ENCODE data around the gene TMEM14A.

TMEM14A gene

DNA sequence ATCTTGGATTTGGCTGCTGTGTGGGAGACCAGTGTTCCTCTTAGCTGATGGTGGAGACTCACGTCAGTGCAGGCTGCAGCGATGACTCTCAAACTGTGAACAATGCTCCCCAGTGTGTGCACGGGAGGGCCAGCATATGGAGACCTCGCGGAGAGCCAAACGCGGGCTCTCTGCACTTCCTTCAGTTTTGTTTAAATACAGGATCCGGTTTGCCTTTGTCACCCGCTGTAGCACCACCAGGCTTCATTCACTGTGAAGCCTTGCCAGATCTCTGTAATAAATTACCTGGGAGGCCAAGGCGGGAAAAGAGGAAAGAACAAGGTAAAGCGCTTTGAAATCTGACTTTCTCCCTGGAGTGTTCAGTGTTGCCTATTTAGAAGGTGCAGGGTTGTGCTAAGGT lies 30.7 kb upstream of the TMEM14A start:
- Histone ChIP-seq H3K36me3 (replicated peaks in 1 of 2; ENCODE audit: control insufficient read depth in 2 of 2, insufficient read depth in 2 of 2, low read length in 2 of 2) (no peaks in the 10 kb centered on the region), H2AK5ac (ENCODE audit: low read depth, low read length) (no peak overlapping the region), H4K91ac (ENCODE audit: low read depth, low read length, poor library complexity) (no peak overlapping the region), H3K18ac (ENCODE audit: low read length) (no peak overlapping the region), H3K4me2 (ENCODE audit: insufficient read depth, low read length, poor library complexity, severe bottlenecking) (no peak overlapping the region), H3K79me1 (ENCODE audit: low read depth, low read length) (no peaks in the 10 kb centered on the region), H3K27ac (replicated peaks; ENCODE audit: low read length) (no peak overlapping the region), H2BK120ac (ENCODE audit: low read depth, low read length) (no peak overlapping the region), H3K27me3 (ENCODE audit: control insufficient read depth in 3 of 3, insufficient read depth in 3 of 3, low read depth in 1 of 3, low read length in 3 of 3) (peaks cover 0 to 20% (median 0%) of the 10 kb centered on the region in 3 experiments), H3K9ac (ENCODE audit: low read depth, low read length, poor library complexity) (no peak overlapping the region), H2BK5ac (ENCODE audit: low read length) (no peak overlapping the region), H3K14ac (ENCODE audit: low read length) (no peak overlapping the region), H2BK15ac (ENCODE audit: low read length) (no peak overlapping the region), H3K23ac (ENCODE audit: low read depth, low read length, poor library complexity) (no peak overlapping the region), H2AFZ (ENCODE audit: low read length) (peak overlapping the region; percentile 58), H3K4me3 (ENCODE audit: low read length in 2 of 2) (no peak overlapping the region), H2BK12ac (ENCODE audit: low read length) (no peak overlapping the region), H3K9me3 (replicated peaks in 1 of 2; ENCODE audit: control insufficient read depth in 2 of 2, insufficient read depth in 1 of 2, low read depth in 1 of 2, low read length in 2 of 2) (no peaks in the 10 kb centered on the region), H4K8ac (ENCODE audit: low read depth, low read length) (no peak overlapping the region), H3K4ac (ENCODE audit: low read length) (no peak overlapping the region), H3K4me1 (ENCODE audit: control insufficient read depth in 2 of 2, insufficient read depth in 1 of 2, low read depth in 1 of 2, low read length in 2 of 2) (peaks cover 1 to 7% of the 10 kb centered on the region in 2 donors)
- WGBS, 2 donors (ENCODE audit: extremely low coverage in 2 of 2, insufficient read length in 2 of 2, insufficient replicate concordance in 1 of 2): no CpG with 5 or more reads among the region's 11 CpGs
- no peak for DNase-seq (ENCODE audit: low spot score)

GRCh38 chr6:52640916-52641315 lies 30.0 kb upstream of the TMEM14A start:
- Histone ChIP-seq H2BK12ac (ENCODE audit: low read length) (no peak overlapping the region), H4K91ac (ENCODE audit: low read depth, low read length, poor library complexity) (no peak overlapping the region), H3K4me3 (ENCODE audit: low read length in 2 of 2) (no peak overlapping the region), H2AFZ (ENCODE audit: low read length) (no peak overlapping the region), H3K79me1 (ENCODE audit: low read depth, low read length) (no peaks in the 10 kb centered on the region), H3K4me2 (ENCODE audit: insufficient read depth, low read length, poor library complexity, severe bottlenecking) (no peak overlapping the region), H2AK5ac (ENCODE audit: low read depth, low read length) (no peak overlapping the region), H4K8ac (ENCODE audit: low read depth, low read length) (no peak overlapping the region), H3K9me3 (replicated peaks in 1 of 2; ENCODE audit: control insufficient read depth in 2 of 2, insufficient read depth in 1 of 2, low read depth in 1 of 2, low read length in 2 of 2) (no peaks in the 10 kb centered on the region), H3K4ac (ENCODE audit: low read length) (no peak overlapping the region), H3K27me3 (ENCODE audit: control insufficient read depth in 3 of 3, insufficient read depth in 3 of 3, low read depth in 1 of 3, low read length in 3 of 3) (peaks cover 0 to 20% (median 0%) of the 10 kb centered on the region in 3 experiments), H3K23ac (ENCODE audit: low read depth, low read length, poor library complexity) (no peak overlapping the region), H3K27ac (replicated peaks; ENCODE audit: low read length) (no peak overlapping the region), H3K4me1 (ENCODE audit: control insufficient read depth in 2 of 2, insufficient read depth in 1 of 2, low read depth in 1 of 2, low read length in 2 of 2) (peaks cover 1 to 7% of the 10 kb centered on the region in 2 donors), H2BK15ac (ENCODE audit: low read length) (no peak overlapping the region), H3K36me3 (replicated peaks in 1 of 2; ENCODE audit: control insufficient read depth in 2 of 2, insufficient read depth in 2 of 2, low read length in 2 of 2) (no peaks in the 10 kb centered on the region), H3K9ac (ENCODE audit: low read depth, low read length, poor library complexity) (no peak overlapping the region), H2BK5ac (ENCODE audit: low read length) (no peak overlapping the region), H2BK120ac (ENCODE audit: low read depth, low read length) (no peak overlapping the region), H3K14ac (ENCODE audit: low read length) (no peak overlapping the region), H3K18ac (ENCODE audit: low read length) (no peak overlapping the region)
- no peak for DNase-seq (ENCODE audit: low spot score)
- WGBS, 2 donors (ENCODE audit: extremely low coverage in 2 of 2, insufficient read length in 2 of 2, insufficient replicate concordance in 1 of 2): no CpG with 5 or more reads among the region's 5 CpGs

DNA sequence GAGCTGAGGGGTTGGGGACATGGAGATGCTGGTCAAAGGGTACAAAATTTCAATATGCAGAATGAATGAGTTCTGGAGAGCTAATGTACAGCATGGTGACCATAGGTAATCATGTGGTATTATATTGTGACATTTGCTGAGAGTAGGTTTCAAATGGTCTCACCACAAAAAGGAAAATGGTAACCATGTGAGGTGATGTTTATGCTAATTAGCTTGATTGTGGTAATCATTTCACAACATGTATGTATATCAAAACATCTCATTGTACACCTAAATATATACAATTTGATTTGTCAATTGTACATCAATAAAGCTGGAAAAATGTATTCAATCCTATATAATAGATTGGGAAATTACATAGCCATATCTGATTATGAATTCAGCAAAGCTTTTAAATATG lies 29.5 kb upstream of the TMEM14A start:
- Histone ChIP-seq H3K4me3 (ENCODE audit: low read length in 2 of 2) (no peak overlapping the region), H3K4me2 (ENCODE audit: insufficient read depth, low read length, poor library complexity, severe bottlenecking) (no peak overlapping the region), H3K9ac (ENCODE audit: low read depth, low read length, poor library complexity) (no peak overlapping the region), H3K18ac (ENCODE audit: low read length) (no peak overlapping the region), H2AFZ (ENCODE audit: low read length) (no peak overlapping the region), H3K9me3 (replicated peaks in 1 of 2; ENCODE audit: control insufficient read depth in 2 of 2, insufficient read depth in 1 of 2, low read depth in 1 of 2, low read length in 2 of 2) (no peaks in the 10 kb centered on the region), H2BK15ac (ENCODE audit: low read length) (no peak overlapping the region), H3K79me1 (ENCODE audit: low read depth, low read length) (no peaks in the 10 kb centered on the region), H3K36me3 (replicated peaks in 1 of 2; ENCODE audit: control insufficient read depth in 2 of 2, insufficient read depth in 2 of 2, low read length in 2 of 2) (no peaks in the 10 kb centered on the region), H2BK5ac (ENCODE audit: low read length) (no peak overlapping the region), H3K23ac (ENCODE audit: low read depth, low read length, poor library complexity) (no peak overlapping the region), H3K27me3 (ENCODE audit: control insufficient read depth in 3 of 3, insufficient read depth in 3 of 3, low read depth in 1 of 3, low read length in 3 of 3) (peaks cover 0 to 20% (median 0%) of the 10 kb centered on the region in 3 experiments), H3K4me1 (ENCODE audit: control insufficient read depth in 2 of 2, insufficient read depth in 1 of 2, low read depth in 1 of 2, low read length in 2 of 2) (peaks cover 1 to 7% of the 10 kb centered on the region in 2 donors), H4K8ac (ENCODE audit: low read depth, low read length) (no peak overlapping the region), H2BK12ac (ENCODE audit: low read length) (no peak overlapping the region), H2AK5ac (ENCODE audit: low read depth, low read length) (no peak overlapping the region), H3K14ac (ENCODE audit: low read length) (no peak overlapping the region), H4K91ac (ENCODE audit: low read depth, low read length, poor library complexity) (no peak overlapping the region), H3K4ac (ENCODE audit: low read length) (no peak overlapping the region), H2BK120ac (ENCODE audit: low read depth, low read length) (no peak overlapping the region), H3K27ac (replicated peaks; ENCODE audit: low read length) (no peak overlapping the region)
- no peak for DNase-seq (ENCODE audit: low spot score)

- H3K27ac ChIP-seq (replicated peaks; ENCODE audit: low read length): no peak overlapping the region
- H2BK5ac ChIP-seq (ENCODE audit: low read length): no peak overlapping the region
- H3K23ac ChIP-seq (ENCODE audit: low read depth, low read length, poor library complexity): no peak overlapping the region
- no peaks in the 10 kb centered on the region for H3K79me1 ChIP-seq (ENCODE audit: low read depth, low read length)
- DNase-seq (ENCODE audit: low spot score): no peak
- no peak overlapping the region for H2BK15ac ChIP-seq (ENCODE audit: low read length)
- no peak overlapping the region for H3K4me2 ChIP-seq (ENCODE audit: insufficient read depth, low read length, poor library complexity, severe bottlenecking)
- peaks cover 1 to 8% of the 10 kb centered on the region in 2 donors for H3K4me1 ChIP-seq (ENCODE audit: control insufficient read depth in 2 of 2, insufficient read depth in 1 of 2, low read depth in 1 of 2, low read length in 2 of 2)
- H2BK120ac ChIP-seq (ENCODE audit: low read depth, low read length): no peak overlapping the region
- no peak overlapping the region for H3K18ac ChIP-seq (ENCODE audit: low read length)
- WGBS, 2 donors (ENCODE audit: extremely low coverage in 2 of 2, insufficient read length in 2 of 2, insufficient replicate concordance in 1 of 2): no CpG with 5 or more reads among the region's 3 CpGs
- H3K9ac ChIP-seq (ENCODE audit: low read depth, low read length, poor library complexity): no peak overlapping the region
- H4K91ac ChIP-seq (ENCODE audit: low read depth, low read length, poor library complexity): no peak overlapping the region
- H3K4me3 ChIP-seq (ENCODE audit: low read length in 2 of 2): no peak overlapping the region
- peaks cover 0 to 20% (median 0%) of the 10 kb centered on the region in 3 experiments for H3K27me3 ChIP-seq (ENCODE audit: control insufficient read depth in 3 of 3, insufficient read depth in 3 of 3, low read depth in 1 of 3, low read length in 3 of 3)
- H3K4ac ChIP-seq (ENCODE audit: low read length): no peak overlapping the region
- H2AFZ ChIP-seq (ENCODE audit: low read length): no peak overlapping the region
- H4K8ac ChIP-seq (ENCODE audit: low read depth, low read length): no peak overlapping the region
- H2BK12ac ChIP-seq (ENCODE audit: low read length): no peak overlapping the region
- H2AK5ac ChIP-seq (ENCODE audit: low read depth, low read length): no peak overlapping the region
- no peak overlapping the region for H3K14ac ChIP-seq (ENCODE audit: low read length)
- H3K36me3 ChIP-seq (replicated peaks in 1 of 2; ENCODE audit: control insufficient read depth in 2 of 2, insufficient read depth in 2 of 2, low read length in 2 of 2): no peaks in the 10 kb centered on the region
- H3K9me3 ChIP-seq (replicated peaks in 1 of 2; ENCODE audit: control insufficient read depth in 2 of 2, insufficient read depth in 1 of 2, low read depth in 1 of 2, low read length in 2 of 2): no peaks in the 10 kb centered on the region
Measured at GRCh38 chr6:52641826-52642225, 29.1 kb upstream of the TMEM14A start.

All from neuronal stem cell (in vitro differentiated cells).